ENCODE measurements around the gene TPRG1L.

TPRG1L gene

GRCh38 chr1:3646596-3646995, 21.8 kb downstream of the TPRG1L start:
- DNase-seq (ENCODE audit: low read depth): no peak

GRCh38 chr1:3649342-3650247, 24.8 kb downstream of the TPRG1L start, which contains the start of gene WRAP73:
WRAP73 (minus strand) TSS chr1:3650103; CDS start chr1:3649999, 104 bp downstream.
- peak; percentile 66 for DNase-seq (ENCODE audit: low read depth)

GRCh38 chr1:3650248-3651025, 25.6 kb downstream of the TPRG1L start:
- no peak for DNase-seq (ENCODE audit: low read depth)

DNA sequence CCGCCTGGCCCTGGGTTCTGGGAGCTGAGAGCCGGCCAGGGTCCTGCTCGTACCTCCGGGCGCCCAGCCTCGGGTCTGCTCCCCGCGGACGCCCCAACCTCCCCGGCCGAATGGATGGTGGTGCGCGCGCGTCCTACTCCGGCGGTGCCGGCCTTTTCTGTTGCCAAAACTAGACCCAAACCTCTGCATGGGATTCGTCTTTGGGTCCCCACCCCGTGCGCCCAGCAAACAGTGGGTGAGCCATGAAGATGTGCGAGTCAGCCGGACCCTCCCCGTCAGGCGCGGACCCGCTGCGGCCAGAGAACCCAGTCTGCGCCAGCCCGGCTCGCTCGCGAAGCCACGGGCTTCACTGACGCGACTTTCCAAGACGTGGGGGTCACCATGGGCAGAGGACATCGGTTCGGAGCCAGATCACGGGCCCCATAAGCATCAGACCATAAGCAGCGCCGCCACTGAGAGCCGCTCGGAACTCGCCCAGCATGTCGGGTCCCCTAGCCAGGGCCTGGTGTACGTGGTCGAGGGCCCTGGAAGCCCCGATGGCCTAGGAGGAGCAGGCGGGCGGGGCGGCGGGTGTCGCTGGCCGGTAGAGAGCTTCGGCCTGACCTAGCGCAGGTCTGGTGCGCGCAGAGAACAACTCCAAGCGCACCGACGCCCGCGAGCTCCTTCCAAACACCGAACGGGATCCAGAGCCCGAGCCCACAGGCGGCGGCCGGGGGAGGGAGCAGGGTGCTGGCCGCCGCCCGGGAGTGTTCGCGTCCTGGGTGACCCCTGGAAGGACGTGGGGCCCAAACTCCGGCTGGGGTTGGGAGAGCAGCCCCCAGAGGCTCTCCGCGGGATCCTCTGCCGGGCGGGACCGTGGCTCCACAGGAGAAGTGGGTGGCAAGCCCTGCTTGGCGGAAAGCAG, 26.5 kb downstream of the TPRG1L start:
- DNase-seq (ENCODE audit: low read depth): no peak

DNA sequence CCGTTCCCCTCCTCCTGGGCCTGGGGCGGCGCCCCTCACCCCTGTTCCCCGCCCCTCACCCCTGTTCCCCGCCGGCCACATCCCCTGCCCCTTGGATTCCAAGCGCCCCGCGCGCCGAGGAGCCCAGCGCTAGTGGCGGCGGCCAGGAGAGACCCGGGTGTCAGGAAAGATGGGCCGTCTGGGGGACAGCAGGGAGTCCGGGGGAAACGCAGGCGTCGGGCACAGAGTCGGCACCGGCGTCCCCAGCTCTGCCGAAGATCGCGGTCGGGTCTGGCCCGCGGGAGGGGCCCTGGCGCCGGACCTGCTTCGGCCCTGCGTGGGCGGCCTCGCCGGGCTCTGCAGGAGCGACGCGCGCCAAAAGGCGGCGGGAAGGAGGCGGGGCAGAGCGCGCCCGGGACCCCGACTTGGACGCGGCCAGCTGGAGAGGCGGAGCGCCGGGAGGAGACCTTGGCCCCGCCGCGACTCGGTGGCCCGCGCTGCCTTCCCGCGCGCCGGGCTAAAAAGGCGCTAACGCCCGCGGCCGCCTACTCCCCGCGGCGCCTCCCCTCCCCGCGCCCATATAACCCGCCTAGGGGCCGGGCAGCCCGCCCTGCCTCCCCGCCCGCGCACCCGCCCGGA, 27.2 kb downstream of the TPRG1L start, which contains the start of gene TP73:
Gene TP73, plus strand, starts transcription at position 587 of the 618 bp plus-strand sequence. CDS start 29,850 bp downstream, outside the sequence.
- no peak for DNase-seq (ENCODE audit: low read depth)

DNA sequence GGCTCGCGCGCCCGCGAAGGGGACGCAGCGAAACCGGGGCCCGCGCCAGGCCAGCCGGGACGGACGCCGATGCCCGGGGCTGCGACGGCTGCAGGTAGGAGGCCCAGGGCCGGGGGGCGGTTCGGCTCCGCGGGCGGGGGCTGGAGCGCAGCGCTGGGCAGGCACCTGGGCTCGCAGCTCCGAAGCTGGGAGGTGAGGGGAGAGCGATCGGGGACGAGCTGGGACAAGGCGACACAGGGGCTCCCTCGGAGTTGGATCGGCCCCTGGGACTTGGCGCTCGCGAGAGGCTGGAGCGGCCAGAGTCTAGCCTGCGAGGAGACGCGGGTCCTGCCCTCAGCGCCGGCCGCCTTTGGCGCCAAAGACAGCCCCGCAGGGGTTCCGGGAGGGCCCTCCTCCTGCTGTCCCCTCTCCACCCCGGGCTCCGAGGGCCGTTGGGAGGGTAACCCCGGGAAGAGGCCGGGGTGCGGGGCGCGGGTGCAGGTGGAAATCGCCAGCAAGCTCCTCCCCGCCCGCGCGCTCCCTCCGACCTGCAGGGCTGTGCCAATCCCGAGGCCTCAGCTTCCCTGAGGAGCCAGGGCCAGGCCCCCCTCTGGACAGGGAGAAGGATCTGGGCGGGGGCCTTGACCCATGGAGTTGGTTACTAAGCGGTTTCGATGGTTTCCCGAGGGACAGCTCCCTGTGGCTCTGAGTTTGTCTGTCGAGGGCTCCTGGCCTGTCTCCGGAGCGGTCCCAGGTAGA, 27.9 kb downstream of the TPRG1L start:
- DNase-seq (ENCODE audit: low read depth): no peak

- DNase-seq (ENCODE audit: low read depth): no peak
Measured at GRCh38 chr1:3653286-3653618, 28.4 kb downstream of the TPRG1L start.

DNA sequence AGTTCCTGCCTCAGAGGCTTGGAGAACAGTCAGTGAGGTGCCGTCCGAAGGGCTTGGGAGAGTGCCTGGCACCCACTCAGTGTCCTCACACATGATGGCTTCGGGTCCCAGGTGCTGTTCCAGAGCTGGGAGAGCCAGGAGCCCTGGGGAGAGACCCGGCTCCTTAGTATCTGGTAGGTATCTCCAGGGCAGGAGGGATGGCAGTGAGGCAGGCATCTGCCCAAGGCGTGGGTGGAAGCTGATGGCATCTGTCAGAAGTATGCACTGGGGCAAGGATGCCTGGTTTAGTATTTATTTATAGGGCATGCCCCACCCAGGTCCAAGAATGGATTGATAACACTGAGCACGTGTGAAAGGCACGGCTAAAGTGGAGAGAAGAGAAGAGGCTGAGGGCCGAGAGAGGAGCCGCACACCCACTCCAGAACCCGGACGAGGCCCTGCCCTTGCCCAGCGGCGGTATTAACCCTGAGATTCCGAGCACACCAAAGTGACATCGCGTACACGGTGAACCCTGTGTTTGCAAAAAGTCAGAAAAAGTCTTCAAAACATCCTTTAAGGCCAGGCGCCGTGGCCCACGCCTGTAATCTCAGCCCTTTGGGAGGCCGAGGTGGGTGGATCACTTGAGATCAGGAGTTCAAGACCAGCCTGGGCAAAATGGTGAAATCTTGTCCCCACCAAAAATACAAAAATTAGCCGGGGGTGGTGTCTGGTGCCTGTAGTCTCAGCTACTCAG, 29.9 kb downstream of the TPRG1L start:
- DNase-seq (ENCODE audit: low read depth): no peak

DNA sequence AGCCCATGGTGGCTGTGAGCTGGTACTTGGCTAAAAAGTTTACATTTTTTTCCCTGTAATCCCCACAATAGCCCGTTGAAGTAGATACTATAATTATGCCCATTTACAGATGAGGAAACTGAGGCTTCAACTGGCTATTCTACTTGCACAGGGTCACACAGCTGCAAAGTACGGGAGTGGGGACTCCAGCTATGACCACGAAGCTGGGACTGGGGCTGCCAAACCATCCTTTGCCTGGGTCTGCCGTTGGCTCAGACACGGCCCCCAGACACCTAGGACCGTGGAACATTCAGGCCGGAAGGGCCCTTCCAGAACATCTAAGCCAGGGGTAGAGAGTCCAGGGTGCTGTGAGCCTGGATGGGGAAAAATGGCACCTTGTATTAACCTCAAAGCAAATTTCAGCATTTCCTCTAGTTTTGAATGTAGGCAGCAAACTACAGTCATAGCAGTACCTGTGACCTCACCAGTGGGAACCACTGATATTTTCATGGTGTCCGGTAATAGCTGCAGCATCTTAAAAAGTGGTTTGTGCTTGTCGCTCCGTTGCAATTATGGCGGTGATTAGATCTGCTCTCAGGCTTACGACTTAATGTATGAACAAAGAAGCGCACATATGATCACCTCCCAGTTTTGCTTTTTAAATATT, 31.8 kb downstream of the TPRG1L start:
- DNase-seq (ENCODE audit: low read depth): no peak

DNA sequence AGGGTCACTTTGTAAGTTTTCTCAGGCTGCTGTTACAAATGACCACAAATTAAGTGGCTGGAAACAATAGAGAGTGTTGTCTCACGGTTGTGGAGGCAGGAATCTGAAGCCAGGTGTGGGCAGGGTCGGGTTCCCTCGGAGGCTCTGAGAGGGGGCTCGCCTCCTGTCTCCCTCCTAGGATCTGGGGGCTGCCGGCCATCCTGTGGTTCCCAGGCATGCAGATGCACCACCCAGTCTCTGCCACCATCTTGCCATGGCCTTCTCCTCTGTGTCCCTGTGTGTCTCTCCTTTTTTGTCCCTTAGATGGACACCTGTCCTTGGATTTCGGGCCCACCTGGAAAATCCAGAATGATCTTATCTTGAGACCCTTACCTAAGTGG, 32.3 kb downstream of the TPRG1L start:
- DNase-seq (ENCODE audit: low read depth): no peak

DNA sequence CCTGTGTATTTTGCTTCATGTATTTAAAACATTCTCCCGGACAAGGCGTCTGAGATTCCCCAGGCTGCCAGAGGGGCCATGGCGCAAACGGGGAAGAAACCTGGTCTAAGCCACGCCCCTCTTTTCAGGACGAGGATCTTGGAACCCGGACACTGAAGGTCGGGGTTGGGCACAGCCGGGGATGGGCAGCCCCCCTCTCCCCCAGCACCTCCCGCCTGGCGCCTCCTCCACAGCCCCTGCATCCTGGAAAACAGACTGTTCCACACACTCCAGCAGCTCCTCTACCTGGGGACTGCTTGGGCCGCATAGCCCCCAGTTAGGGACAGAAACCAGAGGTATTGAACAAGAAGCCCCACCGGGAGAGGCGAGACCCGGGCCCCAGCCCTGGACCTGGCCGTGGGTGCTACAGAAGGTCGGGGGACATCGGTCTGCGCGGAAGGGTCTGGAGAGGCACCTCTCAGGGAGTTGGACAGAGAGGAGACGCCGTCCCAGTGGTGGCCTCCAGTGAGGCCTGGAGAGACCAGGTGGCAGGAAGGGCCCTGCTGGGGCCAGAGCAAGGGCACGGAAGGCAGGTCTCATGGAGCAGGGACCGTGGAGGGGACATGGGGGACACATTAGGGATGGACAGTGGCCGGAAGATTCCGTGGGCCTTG, 32.9 kb downstream of the TPRG1L start:
- no peak for DNase-seq (ENCODE audit: low read depth)

- no peak for DNase-seq (ENCODE audit: low read depth)
Measured at GRCh38 chr1:3658231-3658615, 33.4 kb downstream of the TPRG1L start.

DNA sequence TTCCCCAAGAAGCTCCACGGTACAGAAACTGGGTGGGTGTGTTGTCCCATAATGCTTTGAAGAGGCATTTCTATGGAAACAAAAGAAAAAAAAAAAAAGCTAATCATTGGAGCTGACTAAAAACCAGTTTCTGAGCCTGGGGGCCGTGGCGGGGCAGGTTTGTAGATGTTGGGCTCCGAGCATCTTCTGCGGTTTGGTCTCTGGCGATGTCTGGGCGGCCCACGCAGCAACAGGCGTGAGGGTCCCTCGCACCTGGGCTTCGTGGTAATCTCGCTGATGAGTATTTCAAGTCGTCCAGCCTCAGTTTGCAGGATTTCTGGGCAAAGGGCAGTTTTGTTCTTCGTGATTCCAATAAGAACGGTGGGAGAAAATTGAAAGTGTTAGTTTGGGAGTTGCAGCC, 34.3 kb downstream of the TPRG1L start:
- DNase-seq (ENCODE audit: low read depth): no peak

DNA sequence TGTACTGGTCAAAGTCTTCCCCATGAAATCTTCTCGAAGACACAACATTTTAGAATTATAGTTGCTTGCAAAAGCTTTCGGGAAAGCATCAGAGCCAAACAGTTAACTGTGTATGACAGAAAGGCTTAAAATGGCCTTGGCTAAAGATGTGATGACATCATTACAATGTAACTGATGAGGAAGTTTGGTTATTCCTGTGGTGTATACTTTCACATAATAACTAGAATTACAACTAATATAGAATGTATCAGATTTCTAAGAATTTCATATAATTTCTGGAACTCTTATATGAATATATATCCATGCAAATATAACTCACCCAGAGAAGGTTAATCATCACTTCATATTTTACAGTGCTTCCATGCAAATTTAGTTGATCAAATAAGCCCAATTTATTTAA, 35.9 kb downstream of the TPRG1L start:
- DNase-seq (ENCODE audit: low read depth): no peak

- DNase-seq (ENCODE audit: low read depth): no peak
Measured at GRCh38 chr1:3661631-3662030, 36.8 kb downstream of the TPRG1L start.

DNA sequence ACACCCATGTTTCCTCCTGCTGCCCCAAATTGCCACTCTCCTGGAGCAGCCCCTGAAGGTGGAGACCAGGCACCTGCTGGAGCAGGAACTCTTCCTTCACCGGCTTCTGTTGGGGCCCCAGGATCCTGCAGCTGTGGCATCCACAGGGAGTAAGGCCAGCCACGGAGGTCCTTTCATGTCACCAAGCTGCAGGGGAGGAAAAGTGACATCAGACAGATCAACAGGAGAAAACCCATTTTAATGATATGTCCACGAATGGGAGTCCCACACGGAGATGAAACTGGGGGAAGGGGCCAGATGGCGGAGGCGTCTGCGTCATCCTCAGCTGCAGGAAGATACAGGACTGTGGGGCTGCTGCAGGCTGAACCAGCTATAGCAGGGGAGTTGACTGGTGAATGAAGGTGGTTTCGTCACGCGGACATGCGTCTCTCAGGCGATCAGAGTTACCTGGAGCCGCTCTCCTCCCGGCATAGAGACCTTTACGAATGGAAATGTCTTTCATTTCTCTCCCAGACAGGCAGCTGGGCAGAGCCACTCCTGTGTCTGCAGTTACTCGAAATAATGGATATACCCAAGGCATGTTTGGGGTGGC, 37.4 kb downstream of the TPRG1L start:
- DNase-seq (ENCODE audit: low read depth): no peak

GRCh38 chr1:3663999-3664699, 39.3 kb downstream of the TPRG1L start:
- DNase-seq (ENCODE audit: low read depth): no peak

- no peak for DNase-seq (ENCODE audit: low read depth)
Measured at GRCh38 chr1:3664700-3665375, 40.0 kb downstream of the TPRG1L start.

Data from stimulated activated CD8-positive, alpha-beta memory T cell treated with anti-CD3 and anti-CD28 coated beads, Interleukin-15, amount 100 ng/mL, for 24 hours (primary cell).